GM13976 (cell line): ENCODE measurements around the gene ZNF827.

Source experiments
- DNase-seq: peaks from one replicate; pipeline ENCODE4 v3.0.0; 2012; ENCODE audit warnings: low spot score
- in situ Hi-C: fragments of 300-500 bp; cut with MboI; formaldehyde crosslinking; loops from one replicate; pipeline ENCODE4 v1.12.0; 2022; ENCODE audit warnings: low sequenced_read_pairs, mixed read lengths, inconsistent platforms; ENCODE audit not compliant: unreplicated experiment
- TF ChIP-seq, protein P1 (sequence below): IDR thresholded peaks from 2 replicates; pipeline ENCODE4 v1.5.1; 2012; ENCODE audit warnings: borderline replicate concordance, mild to moderate bottlenecking; ENCODE audit not compliant: insufficient read depth; ENCODE audit errors: extremely low read depth, missing control alignments, control extremely low read depth

The ZNF827 gene

DNA sequence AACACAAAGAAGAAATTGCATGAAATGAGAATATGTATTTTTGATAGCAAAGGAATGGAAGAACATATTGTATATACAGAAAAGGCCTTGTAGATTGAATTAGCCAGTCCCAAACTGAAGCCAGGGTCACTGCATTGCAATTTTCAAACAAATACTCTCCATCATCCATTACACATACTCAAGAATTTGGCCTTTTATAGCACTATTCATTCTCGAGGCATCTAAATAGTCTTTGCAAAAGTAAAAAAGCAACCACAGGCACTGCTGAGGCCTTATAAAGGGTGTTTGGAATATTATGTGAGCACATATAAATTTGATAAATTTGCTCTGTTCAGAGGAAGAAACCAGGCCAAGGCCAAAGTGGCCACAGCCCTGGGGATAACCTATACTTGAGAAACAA lies 123.0 kb downstream of the ZNF827 start:
- in situ Hi-C loops = no loop called here
- no peak for DNase-seq
- TF ChIP-seq, protein P1, sequence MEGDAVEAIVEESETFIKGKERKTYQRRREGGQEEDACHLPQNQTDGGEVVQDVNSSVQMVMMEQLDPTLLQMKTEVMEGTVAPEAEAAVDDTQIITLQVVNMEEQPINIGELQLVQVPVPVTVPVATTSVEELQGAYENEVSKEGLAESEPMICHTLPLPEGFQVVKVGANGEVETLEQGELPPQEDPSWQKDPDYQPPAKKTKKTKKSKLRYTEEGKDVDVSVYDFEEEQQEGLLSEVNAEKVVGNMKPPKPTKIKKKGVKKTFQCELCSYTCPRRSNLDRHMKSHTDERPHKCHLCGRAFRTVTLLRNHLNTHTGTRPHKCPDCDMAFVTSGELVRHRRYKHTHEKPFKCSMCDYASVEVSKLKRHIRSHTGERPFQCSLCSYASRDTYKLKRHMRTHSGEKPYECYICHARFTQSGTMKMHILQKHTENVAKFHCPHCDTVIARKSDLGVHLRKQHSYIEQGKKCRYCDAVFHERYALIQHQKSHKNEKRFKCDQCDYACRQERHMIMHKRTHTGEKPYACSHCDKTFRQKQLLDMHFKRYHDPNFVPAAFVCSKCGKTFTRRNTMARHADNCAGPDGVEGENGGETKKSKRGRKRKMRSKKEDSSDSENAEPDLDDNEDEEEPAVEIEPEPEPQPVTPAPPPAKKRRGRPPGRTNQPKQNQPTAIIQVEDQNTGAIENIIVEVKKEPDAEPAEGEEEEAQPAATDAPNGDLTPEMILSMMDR = no peak

DNA sequence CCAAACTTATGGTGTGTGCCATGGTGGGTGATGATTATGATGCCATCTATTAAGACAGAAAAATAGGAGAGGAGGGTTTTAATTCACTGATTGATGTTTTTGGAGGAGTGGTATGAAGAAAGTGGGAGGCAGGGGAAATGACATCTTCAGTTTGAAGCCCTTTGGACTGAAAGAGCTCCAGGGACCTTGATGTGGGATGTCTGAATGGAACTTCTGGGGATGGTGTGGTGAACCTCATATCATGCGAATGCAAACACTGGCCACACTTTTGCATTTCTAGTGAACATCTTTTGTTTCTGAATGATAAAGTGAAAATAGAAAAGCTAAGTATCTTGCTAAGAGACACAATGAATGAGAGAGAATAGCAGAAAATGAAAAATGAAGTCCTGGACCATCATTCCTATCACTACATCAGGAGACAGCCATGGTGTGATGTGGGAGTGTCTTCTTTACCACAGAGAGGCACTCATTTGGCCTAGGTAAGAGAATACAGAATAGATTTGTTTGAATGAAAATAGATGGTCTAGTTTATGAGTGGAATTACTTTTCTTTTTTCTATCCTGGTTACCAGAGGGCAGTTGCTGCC lies 123.5 kb downstream of the ZNF827 start:
- no peak for DNase-seq
- in situ Hi-C loops = no loop called here
- TF ChIP-seq, protein P1 = no peak

DNA sequence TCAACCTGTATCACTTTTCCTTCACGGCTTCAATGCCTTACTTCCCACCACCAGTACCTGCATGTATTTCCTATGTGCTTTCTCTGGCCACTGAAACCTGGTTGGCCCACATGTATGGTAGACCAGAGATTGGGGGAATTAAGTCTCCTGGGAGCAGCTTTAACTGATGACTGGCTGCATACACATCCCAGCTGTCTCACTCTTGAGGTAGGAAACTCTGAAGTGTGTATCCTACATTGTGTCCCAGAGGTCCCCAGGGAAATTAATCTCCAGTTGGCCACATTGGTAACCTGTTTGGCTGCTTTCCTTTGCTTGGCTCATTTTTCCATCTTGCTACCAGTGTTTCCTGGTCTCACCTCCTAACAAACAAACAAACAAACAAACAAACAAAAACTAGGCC lies 124.4 kb downstream of the ZNF827 start:
- in situ Hi-C loops = no loop called here
- TF ChIP-seq, protein P1 = no peak
- no peak for DNase-seq

- no peak for DNase-seq
- in situ Hi-C loops = no loop called here
- TF ChIP-seq, protein P1 = no peak
Observed at GRCh38 chr4:145812919-145813318, 125.7 kb downstream of the ZNF827 start.

DNA sequence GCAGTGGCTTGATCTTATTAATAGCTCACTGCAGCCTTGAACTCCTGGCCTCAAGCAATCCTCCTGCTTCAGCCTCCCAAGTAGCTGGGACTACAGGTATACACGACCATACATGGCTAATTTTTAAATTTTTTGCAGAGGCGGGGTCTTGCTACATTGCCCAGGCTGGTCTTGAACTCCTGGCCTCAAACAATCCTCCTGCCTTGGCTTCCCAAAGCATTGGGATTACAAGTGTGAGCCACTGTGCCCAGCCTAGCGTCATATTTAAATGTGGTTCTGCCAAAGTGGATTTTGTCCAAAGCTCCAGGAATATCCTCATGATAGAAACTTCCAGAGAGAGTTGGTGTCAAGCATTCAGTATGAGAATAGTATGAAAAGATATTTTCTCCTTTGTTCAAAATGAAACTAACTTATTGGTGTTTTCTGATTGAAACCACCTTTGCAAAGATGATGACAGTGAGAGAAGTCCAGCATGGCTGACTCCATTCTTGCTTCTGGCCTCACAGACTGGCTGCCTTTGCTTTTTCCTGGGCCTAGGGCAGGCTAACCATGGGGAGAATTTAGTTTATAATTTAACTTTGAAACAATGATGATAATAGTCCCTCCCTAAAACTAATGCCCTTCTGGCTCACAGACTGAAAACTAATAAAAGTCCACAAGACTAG lies 129.6 kb downstream of the ZNF827 start:
- no peak for DNase-seq
- TF ChIP-seq, protein P1 = no peak
- in situ Hi-C loops = no loop called here

GRCh38 chr4:145808021-145808650 lies 130.5 kb downstream of the ZNF827 start:
- DNase-seq = peak; percentile 54
- in situ Hi-C loops = no loop called here
- TF ChIP-seq, protein P1 = no peak

GRCh38 chr4:145805490-145805889 lies 133.1 kb downstream of the ZNF827 start:
- DNase-seq = no peak
- in situ Hi-C loops = no loop called here
- TF ChIP-seq, protein P1 = no peak
